ENCODE results near the gene DPYSL4. TPM values are rescaled to one million over a fixed set of nuclear protein-coding genes. Genes with fewer than 3 reads are reported as not detected.

The DPYSL4 gene
- polyA plus RNA-seq, 3 donors, result 0.08 TPM; not detected in 2

DNA sequence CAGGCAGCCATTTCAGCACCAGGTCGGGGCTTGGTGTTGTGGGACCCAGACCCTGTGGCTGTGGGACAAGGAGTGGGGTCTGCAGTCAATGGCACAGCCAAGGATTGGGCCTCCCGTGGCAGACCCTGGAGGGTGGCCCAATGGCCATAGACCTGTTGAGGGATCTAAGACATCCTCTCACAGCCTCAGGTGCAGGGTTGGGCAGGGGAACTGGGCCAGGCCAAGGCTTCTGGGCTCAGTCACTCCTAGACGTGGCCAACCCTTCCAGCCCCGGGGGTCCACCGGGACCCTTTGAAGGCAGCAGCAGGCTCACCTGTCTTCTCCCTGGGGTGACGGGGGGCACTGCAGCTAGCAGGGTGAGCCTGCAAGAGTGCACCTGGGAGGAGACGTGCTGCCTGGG, 45.7 kb upstream of the DPYSL4 start:
- Mint-ChIP-seq H3K9me3 (no peaks in the 10 kb centered on the region), H3K27ac (no peak overlapping the region), H3K4me3 (no peak overlapping the region), H3K4me1 (no peaks in the 10 kb centered on the region), H3K27me3 (ENCODE audit: low read depth in 3 of 3) (peaks cover 9 to 21% (median 12%) of the 10 kb centered on the region in 3 donors), H3K36me3 (no peaks in the 10 kb centered on the region)
- peaks cover 0 to 10% of the 10 kb centered on the region in 2 donors for H3K27me3 ChIP-seq (ENCODE audit: control insufficient read depth in 2 of 2, insufficient read depth in 2 of 2, low read length in 2 of 2)
- no peaks in the 10 kb centered on the region for H3K79me2 ChIP-seq (ENCODE audit: insufficient read depth, low read length)
- TF ChIP-seq, protein P1, sequence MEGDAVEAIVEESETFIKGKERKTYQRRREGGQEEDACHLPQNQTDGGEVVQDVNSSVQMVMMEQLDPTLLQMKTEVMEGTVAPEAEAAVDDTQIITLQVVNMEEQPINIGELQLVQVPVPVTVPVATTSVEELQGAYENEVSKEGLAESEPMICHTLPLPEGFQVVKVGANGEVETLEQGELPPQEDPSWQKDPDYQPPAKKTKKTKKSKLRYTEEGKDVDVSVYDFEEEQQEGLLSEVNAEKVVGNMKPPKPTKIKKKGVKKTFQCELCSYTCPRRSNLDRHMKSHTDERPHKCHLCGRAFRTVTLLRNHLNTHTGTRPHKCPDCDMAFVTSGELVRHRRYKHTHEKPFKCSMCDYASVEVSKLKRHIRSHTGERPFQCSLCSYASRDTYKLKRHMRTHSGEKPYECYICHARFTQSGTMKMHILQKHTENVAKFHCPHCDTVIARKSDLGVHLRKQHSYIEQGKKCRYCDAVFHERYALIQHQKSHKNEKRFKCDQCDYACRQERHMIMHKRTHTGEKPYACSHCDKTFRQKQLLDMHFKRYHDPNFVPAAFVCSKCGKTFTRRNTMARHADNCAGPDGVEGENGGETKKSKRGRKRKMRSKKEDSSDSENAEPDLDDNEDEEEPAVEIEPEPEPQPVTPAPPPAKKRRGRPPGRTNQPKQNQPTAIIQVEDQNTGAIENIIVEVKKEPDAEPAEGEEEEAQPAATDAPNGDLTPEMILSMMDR (IDR thresholded peaks at IDR 0.05), result no peak
- H4K20me1 ChIP-seq (ENCODE audit: insufficient read depth, low read length), result no peaks in the 10 kb centered on the region
- no peaks in the 10 kb centered on the region for H3K36me3 ChIP-seq (replicated peaks in 1 of 2; ENCODE audit: control insufficient read depth in 1 of 2, insufficient read depth in 2 of 2, low read length in 2 of 2)
- intact Hi-C loops (cut with micrococcal nuclease), result no loop called here
- DNase-seq, result no peak
- 81% methylated on average over 5 of the region's 7 CpGs for WGBS (ENCODE audit: insufficient coverage)
- H3K9ac ChIP-seq (ENCODE audit: insufficient read depth, low read length, poor library complexity, severe bottlenecking), result no peak overlapping the region
- H3K4me2 ChIP-seq (replicated peaks; ENCODE audit: extremely low read depth, low read length, poor library complexity, severe bottlenecking), result no peak overlapping the region
- no peaks in the 10 kb centered on the region for H3K9me3 ChIP-seq (replicated peaks in 1 of 2; ENCODE audit: control insufficient read depth in 1 of 2, insufficient read depth in 1 of 2, low read length in 2 of 2)
- no peak overlapping the region for H3K4me3 ChIP-seq (replicated peaks in 1 of 3; ENCODE audit: low read depth in 2 of 3, low read length in 3 of 3)
- H3K27ac ChIP-seq (ENCODE audit: low read depth in 1 of 2, low read length in 2 of 2), result no peak overlapping the region
- no peaks in the 10 kb centered on the region for H3K4me1 ChIP-seq (ENCODE audit: control insufficient read depth in 1 of 2, insufficient read depth in 2 of 2, low read length in 2 of 2)
- H2AFZ ChIP-seq (ENCODE audit: insufficient read depth, low read depth, low read length, poor library complexity, severe bottlenecking), result no peak overlapping the region

DNA sequence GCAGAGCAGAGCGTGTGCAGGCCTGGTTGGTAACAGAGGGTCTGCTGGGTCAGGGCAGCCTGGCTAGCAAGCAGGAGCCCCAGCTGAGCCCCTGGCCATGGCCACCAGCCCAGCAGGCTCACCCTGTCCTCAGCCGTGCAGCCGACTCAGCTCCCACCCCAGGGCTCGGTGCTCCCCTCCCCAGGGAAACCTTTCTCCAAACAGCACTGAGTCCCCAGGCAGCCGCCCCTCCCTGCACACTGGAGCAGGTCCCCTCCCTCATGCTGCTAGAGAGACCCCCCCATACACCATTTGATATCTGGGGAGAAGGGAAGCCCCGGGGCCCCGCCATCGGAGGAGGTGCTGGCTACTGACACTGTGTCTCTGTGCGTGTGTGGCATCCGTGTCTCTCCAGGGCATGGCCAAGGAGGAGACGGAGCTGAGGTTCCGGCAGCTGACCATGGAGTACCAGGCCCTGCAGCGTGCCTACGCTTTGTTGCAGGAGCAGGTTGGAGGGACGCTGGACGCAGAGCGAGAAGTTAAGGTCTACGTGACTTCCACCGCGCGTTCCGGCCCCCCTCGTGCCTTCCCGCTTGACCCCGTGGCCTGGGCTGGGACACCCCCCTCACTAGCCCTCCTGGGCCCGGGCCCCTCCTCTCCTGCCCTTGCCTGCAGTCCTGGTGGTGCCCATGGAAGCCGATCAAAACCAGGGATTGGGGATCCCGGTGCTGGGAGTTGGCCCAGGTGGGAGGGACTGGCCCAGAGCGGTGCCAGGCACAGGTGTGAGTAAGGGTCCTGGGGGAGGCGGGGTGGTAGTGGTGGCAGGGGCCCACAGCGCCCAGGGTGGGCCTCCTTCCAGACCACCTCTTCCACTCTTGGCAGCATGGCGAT, 45.0 kb upstream of the DPYSL4 start:
- no peaks in the 10 kb centered on the region for H3K9me3 Mint-ChIP-seq
- intact Hi-C loops (cut with micrococcal nuclease), result no loop called here
- peaks cover 0 to 10% of the 10 kb centered on the region in 2 donors for H3K27me3 ChIP-seq (ENCODE audit: control insufficient read depth in 2 of 2, insufficient read depth in 2 of 2, low read length in 2 of 2)
- no peaks in the 10 kb centered on the region for H4K20me1 ChIP-seq (ENCODE audit: insufficient read depth, low read length)
- H3K4me1 ChIP-seq (ENCODE audit: control insufficient read depth in 1 of 2, insufficient read depth in 2 of 2, low read length in 2 of 2), result no peaks in the 10 kb centered on the region
- H2AFZ ChIP-seq (ENCODE audit: insufficient read depth, low read depth, low read length, poor library complexity, severe bottlenecking), result no peak overlapping the region
- no peak overlapping the region for H3K27ac ChIP-seq (ENCODE audit: low read depth in 1 of 2, low read length in 2 of 2)
- H3K79me2 ChIP-seq (ENCODE audit: insufficient read depth, low read length), result no peaks in the 10 kb centered on the region
- no peak overlapping the region for H3K4me3 Mint-ChIP-seq
- no peaks in the 10 kb centered on the region for H3K9me3 ChIP-seq (replicated peaks in 1 of 2; ENCODE audit: control insufficient read depth in 1 of 2, insufficient read depth in 1 of 2, low read length in 2 of 2)
- 94% methylated on average over 15 of the region's 32 CpGs for WGBS (ENCODE audit: insufficient coverage)
- no peak overlapping the region for H3K4me3 ChIP-seq (replicated peaks in 1 of 3; ENCODE audit: low read depth in 2 of 3, low read length in 3 of 3)
- DNase-seq, result no peak
- H3K27ac Mint-ChIP-seq, result no peak overlapping the region
- no peaks in the 10 kb centered on the region for H3K36me3 ChIP-seq (replicated peaks in 1 of 2; ENCODE audit: control insufficient read depth in 1 of 2, insufficient read depth in 2 of 2, low read length in 2 of 2)
- H3K4me2 ChIP-seq (replicated peaks; ENCODE audit: extremely low read depth, low read length, poor library complexity, severe bottlenecking), result no peak overlapping the region
- H3K4me1 Mint-ChIP-seq, result no peaks in the 10 kb centered on the region
- peaks cover 9 to 21% (median 12%) of the 10 kb centered on the region in 3 donors for H3K27me3 Mint-ChIP-seq (ENCODE audit: low read depth in 3 of 3)
- H3K9ac ChIP-seq (ENCODE audit: insufficient read depth, low read length, poor library complexity, severe bottlenecking), result no peak overlapping the region
- TF ChIP-seq, protein P1 (IDR thresholded peaks at IDR 0.05), result no peak
- H3K36me3 Mint-ChIP-seq, result no peaks in the 10 kb centered on the region
